SH-SY5Y (cell line): ENCODE data around the gene S100A4.

Experiments
- GATA2 ChIP-seq: IDR thresholded peaks from 2 replicates; pipeline ENCODE4 v1.6.1; 2011; ENCODE audit warnings: mild to moderate bottlenecking, low read depth, low read length
- GATA3 ChIP-seq: IDR thresholded peaks from 2 replicates; pipeline ENCODE4 v1.6.1; 2011; ENCODE audit warnings: low read depth, mild to moderate bottlenecking, low read length, moderate library complexity

DNA sequence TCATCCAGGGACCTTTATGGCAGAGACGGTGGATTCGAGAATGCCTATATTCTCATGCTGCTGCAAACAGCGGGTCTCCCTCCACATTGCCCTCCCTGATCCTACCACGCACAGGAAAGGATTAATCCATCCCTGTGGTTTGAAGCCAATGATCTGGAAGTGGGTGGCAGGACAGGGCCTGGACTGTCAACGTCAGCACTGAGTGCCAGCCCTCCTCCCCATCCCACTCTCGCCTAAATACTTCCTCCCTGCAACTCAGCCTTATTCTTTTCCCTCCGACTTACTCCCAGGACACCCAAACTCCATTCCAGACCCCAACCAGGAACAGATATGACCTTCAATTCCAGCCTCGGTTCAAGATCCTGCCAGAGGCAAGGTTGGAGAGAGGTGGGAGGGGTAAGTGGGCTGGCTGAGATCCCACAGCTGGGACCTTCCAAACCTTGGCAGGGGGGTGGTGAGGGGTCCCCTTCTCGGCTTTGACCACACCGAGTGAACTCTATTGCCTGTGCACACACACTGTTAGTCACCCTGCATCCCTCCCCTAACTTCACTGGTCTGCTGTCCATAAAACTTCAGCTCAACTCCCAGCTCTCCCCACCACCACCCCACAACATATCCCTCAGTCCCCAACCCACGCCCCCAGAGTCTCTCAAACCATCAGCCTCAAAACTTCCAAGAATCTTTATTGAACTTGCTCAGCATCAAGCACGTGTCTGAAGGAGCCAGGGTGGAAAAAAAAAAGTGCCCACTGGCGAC, 2.5 kb downstream of the S100A4 start:
- no peak for TF ChIP-seq GATA2
- no peak for TF ChIP-seq GATA3
